Skeletal muscle tissue (tissue), 4 donors: Measurements from ENCODE around the gene LRRC52. TPM values are rescaled to one million over a fixed set of nuclear protein-coding genes. Genes with fewer than 3 reads are reported as not detected.

Source experiments
- H3K27ac ChIP-seq: one replicate; pipeline ENCODE4 v1.7.0; 2013; ENCODE audit warnings: mild to moderate bottlenecking, low read depth, low read length, inconsistent platforms
- H3K27me3 ChIP-seq, 3 donors: one replicate each; pipeline ENCODE4 v1.7.0; 2013; ENCODE audit warnings: low read length in 3 of 3; ENCODE audit not compliant: control insufficient read depth in 3 of 3, insufficient read depth in 3 of 3
- H3K36me3 ChIP-seq, 3 donors: one replicate each; pipeline ENCODE4 v1.7.0; 2013; ENCODE audit warnings: low read length in 3 of 3; ENCODE audit not compliant: control insufficient read depth in 3 of 3, insufficient read depth in 3 of 3
- H3K4me1 ChIP-seq, 3 donors: one replicate each; pipeline ENCODE4 v1.7.0; 2013; ENCODE audit warnings: low read length in 3 of 3, mild to moderate bottlenecking in 3 of 3; ENCODE audit not compliant: control insufficient read depth in 3 of 3, insufficient read depth in 3 of 3
- H3K4me3 ChIP-seq, 3 donors: one replicate each; pipeline ENCODE4 v1.7.0; 2013; ENCODE audit warnings: low read length in 3 of 3
- H3K9ac ChIP-seq, 3 donors: one replicate each; pipeline ENCODE4 v1.7.0; 2013; ENCODE audit warnings: low read length in 3 of 3, mild to moderate bottlenecking in 3 of 3, moderate library complexity in 2 of 3, low read depth in 1 of 3
- H3K9me3 ChIP-seq, 3 donors: one replicate each; pipeline ENCODE4 v1.7.0; 2013; ENCODE audit warnings: low read length in 3 of 3; ENCODE audit not compliant: control insufficient read depth in 3 of 3
- total RNA-seq: library from RNA; depleted of rRNA; stranded (reverse); fragments of >200 nt; gene quantifications from one replicate; pipeline ENCODE4 v1.2.3, GENCODE V29; 2014
- donor health status: Osteomylitis.

Gene LRRC52
- total RNA-seq, 1 donor from 2014 or later, result 0.52 TPM

GRCh38 chr1:165508291-165508690 is 35.5 kb upstream of the LRRC52 start:
- Histone ChIP-seq H3K27me3 (no peaks in the 10 kb centered on the region), H3K9me3 (no peaks in the 10 kb centered on the region), H3K36me3 (no peaks in the 10 kb centered on the region), H3K27ac (no peak overlapping the region), H3K4me3 (no peak overlapping the region), H3K9ac (no peak overlapping the region), H3K4me1 (peaks cover 0 to 8% (median 6%) of the 10 kb centered on the region in 3 donors)

DNA sequence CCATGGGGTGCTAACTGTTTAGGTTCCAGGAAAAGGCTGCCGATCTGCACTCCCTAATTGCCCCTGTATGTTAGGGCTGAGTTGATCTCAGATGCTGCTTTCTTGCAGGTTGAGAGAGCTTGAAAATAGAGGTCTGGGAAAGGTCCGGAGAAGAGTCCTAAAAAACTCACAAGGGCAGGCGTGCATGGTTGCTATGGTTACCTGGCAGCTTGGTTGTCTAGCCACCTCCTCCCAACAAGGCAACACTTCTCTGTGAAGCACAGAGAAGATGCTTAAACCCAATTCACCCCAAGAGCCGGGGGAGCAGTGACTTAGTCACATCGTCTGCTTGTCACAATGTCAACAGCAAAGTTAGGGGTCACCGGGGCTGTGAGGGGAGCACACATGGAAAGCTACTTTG is 31.0 kb upstream of the LRRC52 start:
- Histone ChIP-seq H3K36me3 (no peaks in the 10 kb centered on the region), H3K27me3 (no peaks in the 10 kb centered on the region), H3K27ac (no peak overlapping the region), H3K4me1 (peaks cover 0 to 8% (median 6%) of the 10 kb centered on the region in 3 donors), H3K9ac (no peak overlapping the region), H3K4me3 (no peak overlapping the region), H3K9me3 (no peaks in the 10 kb centered on the region)

DNA sequence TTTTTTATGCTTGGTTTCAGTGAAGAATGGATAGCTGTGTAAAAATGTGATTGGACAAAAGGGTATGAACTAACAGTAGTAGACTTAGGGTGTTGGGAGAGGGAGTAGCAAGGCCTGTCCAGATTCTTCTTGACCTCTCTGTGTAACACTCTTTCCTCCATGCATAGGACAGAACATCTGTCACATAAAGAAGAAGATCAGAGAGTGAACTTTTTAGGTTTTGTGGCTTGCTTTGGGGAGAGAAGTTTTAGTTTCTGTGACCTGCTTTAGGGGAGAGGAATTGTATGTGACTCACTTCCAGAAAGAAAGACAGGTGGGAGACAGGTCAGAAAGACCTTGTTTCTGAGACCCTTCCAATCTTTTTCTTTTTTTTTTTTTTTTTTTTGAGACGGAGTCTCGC is 27.3 kb upstream of the LRRC52 start:
- Histone ChIP-seq H3K4me1 (no peaks in the 10 kb centered on the region), H3K4me3 (no peak overlapping the region), H3K27ac (no peak overlapping the region), H3K9ac (no peak overlapping the region), H3K9me3 (no peaks in the 10 kb centered on the region), H3K36me3 (no peaks in the 10 kb centered on the region), H3K27me3 (no peaks in the 10 kb centered on the region)

GRCh38 chr1:165520646-165521045 is 23.2 kb upstream of the LRRC52 start:
- no peaks in the 10 kb centered on the region for H3K27me3 ChIP-seq
- no peak overlapping the region for H3K9ac ChIP-seq
- no peaks in the 10 kb centered on the region for H3K4me1 ChIP-seq
- H3K9me3 ChIP-seq, result no peaks in the 10 kb centered on the region
- H3K4me3 ChIP-seq, result no peak overlapping the region
- H3K36me3 ChIP-seq, result no peaks in the 10 kb centered on the region
- H3K27ac ChIP-seq, result no peak overlapping the region

GRCh38 chr1:165524639-165525285 is 19.0 kb upstream of the LRRC52 start:
- peaks cover 0 to 5% (median 4%) of the 10 kb centered on the region in 3 donors for H3K4me1 ChIP-seq
- H3K4me3 ChIP-seq, result no peak overlapping the region
- no peaks in the 10 kb centered on the region for H3K9me3 ChIP-seq
- no peaks in the 10 kb centered on the region for H3K27me3 ChIP-seq
- H3K9ac ChIP-seq, result no peak overlapping the region
- H3K36me3 ChIP-seq, result no peaks in the 10 kb centered on the region
- H3K27ac ChIP-seq, result no peak overlapping the region

DNA sequence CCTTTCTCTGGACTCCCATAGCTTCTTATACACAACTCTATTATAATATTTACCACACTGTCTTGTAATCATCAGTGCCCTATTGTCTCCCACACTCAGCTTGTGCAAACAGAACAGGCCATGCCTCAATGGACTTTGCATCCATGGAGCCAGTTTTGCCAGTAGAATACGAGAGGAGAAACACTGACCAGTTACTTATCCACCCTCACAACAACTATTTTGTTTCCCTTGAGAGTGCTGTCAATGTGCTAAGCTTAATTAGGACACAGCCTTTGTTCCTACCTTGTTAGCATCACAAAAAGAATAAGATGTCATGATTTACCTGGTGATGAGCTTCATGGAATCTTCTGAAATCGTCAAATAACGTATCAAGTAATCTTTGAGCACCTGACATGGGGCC is 18.1 kb upstream of the LRRC52 start:
- no peak overlapping the region for H3K27ac ChIP-seq

DNA sequence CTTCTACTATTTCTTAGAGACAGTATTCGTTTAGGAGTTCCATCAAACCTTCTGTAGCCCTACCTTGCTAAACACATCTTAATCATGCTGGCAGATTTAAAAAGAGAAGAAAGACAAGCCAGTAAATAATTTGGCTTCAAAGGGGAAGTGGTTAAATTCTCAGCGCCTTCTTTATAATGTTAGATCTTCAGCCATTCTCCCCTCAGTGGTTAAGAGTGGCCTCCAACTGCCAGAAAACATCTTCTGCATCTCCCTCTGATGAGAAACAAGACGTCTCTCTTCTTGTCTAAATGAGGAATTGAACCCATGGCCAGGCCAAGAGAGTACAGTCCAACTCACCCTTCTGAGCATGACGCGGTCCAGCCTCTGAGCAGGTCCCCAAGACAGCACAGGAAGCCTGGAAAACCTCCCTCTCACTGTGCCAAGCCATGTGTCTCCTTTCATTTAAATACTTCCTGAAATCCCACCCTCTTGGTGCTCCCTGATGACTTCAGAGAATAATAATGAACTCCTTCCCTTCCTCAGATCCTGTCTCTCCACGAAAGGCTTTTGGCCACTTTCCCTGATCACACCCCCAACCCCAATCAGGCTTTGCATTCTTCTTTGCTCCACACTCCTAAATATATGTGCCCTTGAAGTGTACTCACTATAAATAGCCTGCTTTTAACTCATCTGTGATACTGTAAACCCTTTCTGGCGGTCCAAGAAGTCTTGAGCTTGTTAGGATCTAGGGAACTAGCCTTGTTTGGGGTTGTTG is 16.4 kb upstream of the LRRC52 start:
- H3K9me3 ChIP-seq, result no peaks in the 10 kb centered on the region
- H3K27me3 ChIP-seq, result no peaks in the 10 kb centered on the region
- H3K4me1 ChIP-seq, result peaks cover 9 to 26% (median 19%) of the 10 kb centered on the region in 3 donors
- H3K27ac ChIP-seq, result no peak overlapping the region
- no peak overlapping the region for H3K9ac ChIP-seq
- H3K36me3 ChIP-seq, result no peaks in the 10 kb centered on the region
- H3K4me3 ChIP-seq, result no peak overlapping the region

More for the DNA sequence above, 18.1 kb upstream of the LRRC52 start:
- no peaks in the 10 kb centered on the region for H3K36me3 ChIP-seq
- no peak overlapping the region for H3K9ac ChIP-seq
- H3K4me3 ChIP-seq, result no peak overlapping the region
- no peaks in the 10 kb centered on the region for H3K9me3 ChIP-seq
- H3K27me3 ChIP-seq, result no peaks in the 10 kb centered on the region
- H3K4me1 ChIP-seq, result peaks cover 3 to 11% (median 9%) of the 10 kb centered on the region in 3 donors

DNA sequence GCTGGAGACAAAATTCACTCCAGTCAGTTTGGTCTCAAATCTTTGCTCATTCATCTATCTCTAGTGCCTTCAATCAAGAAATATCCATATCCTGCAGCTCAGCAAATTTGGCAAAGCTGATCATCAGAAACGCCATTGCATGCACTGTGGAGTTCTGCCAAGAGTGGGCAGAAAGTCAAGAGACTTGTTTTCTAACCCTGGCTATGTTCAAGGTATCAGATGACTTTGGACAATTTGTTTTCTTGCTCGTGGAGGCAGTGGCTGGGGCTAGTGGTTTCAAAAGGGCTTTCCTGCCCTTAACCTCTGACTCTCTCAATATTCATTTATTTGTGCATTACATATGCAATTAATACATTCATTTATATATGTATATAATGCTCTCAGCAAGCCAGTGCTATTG is 12.8 kb upstream of the LRRC52 start:
- no peaks in the 10 kb centered on the region for H3K27me3 ChIP-seq
- no peak overlapping the region for H3K27ac ChIP-seq
- no peaks in the 10 kb centered on the region for H3K9me3 ChIP-seq
- peaks cover 9 to 30% (median 27%) of the 10 kb centered on the region in 3 donors for H3K4me1 ChIP-seq
- H3K9ac ChIP-seq, result no peak overlapping the region
- no peak overlapping the region for H3K4me3 ChIP-seq
- H3K36me3 ChIP-seq, result no peaks in the 10 kb centered on the region

DNA sequence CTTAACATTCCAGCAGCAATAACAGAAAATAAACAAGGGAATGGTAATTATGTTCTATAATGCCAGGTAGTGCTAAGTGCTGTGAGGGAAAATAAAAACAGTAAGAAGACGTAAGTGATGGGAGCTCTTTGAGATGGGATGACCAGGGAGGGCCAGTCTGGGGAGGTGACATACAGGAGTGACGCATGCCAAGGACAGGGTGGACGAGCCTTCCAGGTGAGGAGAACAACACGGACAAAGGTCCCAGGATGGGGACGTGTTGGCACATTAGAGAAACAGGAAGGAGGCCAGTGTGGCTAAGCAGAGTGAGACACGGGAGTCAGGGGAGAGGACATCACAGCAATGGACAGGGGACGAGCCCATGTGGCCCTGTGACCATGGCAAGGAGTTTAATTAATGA is 11.7 kb upstream of the LRRC52 start:
- Histone ChIP-seq H3K9me3 (no peaks in the 10 kb centered on the region), H3K27ac (no peak overlapping the region), H3K36me3 (no peaks in the 10 kb centered on the region), H3K9ac (no peak overlapping the region), H3K27me3 (no peaks in the 10 kb centered on the region), H3K4me3 (no peak overlapping the region), H3K4me1 (peaks cover 9 to 30% (median 27%) of the 10 kb centered on the region in 3 donors)

DNA sequence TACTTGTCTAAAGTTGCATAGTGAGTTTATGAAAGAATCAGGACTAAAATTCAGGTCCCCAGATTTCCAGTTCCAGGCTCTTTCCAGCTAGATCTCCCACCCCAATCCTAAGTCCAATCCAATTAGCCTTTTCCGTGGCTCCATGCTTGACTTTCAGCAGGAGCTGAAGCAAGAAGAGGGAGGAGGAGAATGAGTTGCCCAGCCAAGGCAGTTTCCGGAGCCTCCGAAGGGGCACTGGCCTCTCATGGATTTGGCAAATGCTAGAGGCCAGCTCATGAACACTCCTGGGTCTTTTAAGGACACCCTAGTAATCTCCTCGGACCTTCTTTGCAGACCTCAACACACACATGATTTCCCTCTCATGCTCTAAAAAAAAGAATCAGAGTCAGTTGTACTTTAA is 10.5 kb upstream of the LRRC52 start:
- Histone ChIP-seq H3K27me3 (no peaks in the 10 kb centered on the region), H3K27ac (no peak overlapping the region)

More for the DNA sequence above, 10.5 kb upstream of the LRRC52 start:
- Histone ChIP-seq H3K36me3 (no peaks in the 10 kb centered on the region), H3K4me3 (no peak overlapping the region), H3K4me1 (peaks cover 9 to 26% (median 23%) of the 10 kb centered on the region in 3 donors), H3K9me3 (no peaks in the 10 kb centered on the region), H3K9ac (no peak overlapping the region)
